Suprapubic skin (tissue), 4 donors: Measurements from ENCODE around the gene PRKCZ. TPM values are rescaled to one million over a fixed set of nuclear protein-coding genes. Genes with fewer than 3 reads are reported as not detected.

Experiments
- DNase-seq, 2 donors: peaks; one replicate each; pipeline ENCODE4 v3.0.0-alpha.2; 2019; ENCODE audit warnings: low spot score in 2 of 2
- H3K27ac ChIP-seq: fragments of 200-600 bp; sonication (generic); one replicate; pipeline ENCODE4 v1.5.1; 2019
- H3K27me3 ChIP-seq: fragments of 200-600 bp; sonication (generic); one replicate; pipeline ENCODE4 v1.5.1; 2019
- H3K36me3 ChIP-seq: fragments of 200-600 bp; sonication (generic); one replicate; pipeline ENCODE4 v1.5.1; 2019
- H3K4me1 ChIP-seq: fragments of 200-600 bp; sonication (generic); one replicate; pipeline ENCODE4 v1.5.1; 2019
- H3K4me3 ChIP-seq: fragments of 200-600 bp; sonication (generic); one replicate; pipeline ENCODE4 v1.5.1; 2019; ENCODE audit warnings: mild to moderate bottlenecking
- H3K9me3 ChIP-seq: fragments of 200-600 bp; sonication (generic); one replicate; pipeline ENCODE4 v1.5.1; 2019
- EP300 ChIP-seq: sonication (generic); formaldehyde crosslinking; IDR thresholded peaks from one replicate; pipeline ENCODE4 v1.6.1; 2017; ENCODE audit warnings: antibody characterized with exemption
- POLR2A ChIP-seq, 2 donors: fragments of 450-650 bp; IDR thresholded peaks; one replicate each; pipeline ENCODE4 v1.6.1; 2017; ENCODE audit warnings: antibody characterized with exemption in 2 of 2, mild to moderate bottlenecking in 2 of 2, moderate library complexity in 2 of 2
- POLR2AphosphoS5 ChIP-seq, 3 donors: sonication (generic); formaldehyde crosslinking; IDR thresholded peaks; one replicate each; pipeline ENCODE4 v1.6.1; 2017; ENCODE audit warnings: antibody characterized with exemption in 3 of 3
- WGBS: methylation state at CpG from one replicate; pipeline ENCODE4 v1.1.5; 2018; 5-methylcytosine and 5-hydroxymethylcytosine counted together
- total RNA-seq, 4 donors: library from RNA; depleted of rRNA; stranded (reverse); fragments of >200 nt; gene quantifications; one replicate each; pipeline ENCODE4 v1.1.0, GENCODE V29; 2016
- TF ChIP-seq, protein P1 (sequence below), 2 donors: fragments of 200-600 bp in 1 of 2; fragments of 450-650 bp in 1 of 2; sonication (generic) in 1 of 2; IDR thresholded peaks; one replicate each; pipeline ENCODE4 v1.5.1; 2016 to 2019; ENCODE audit warnings: antibody characterized with exemption in 2 of 2, mild to moderate bottlenecking in 1 of 2, moderate library complexity in 1 of 2

PRKCZ gene
- total RNA-seq, 4 donors from 2014 or later, result 21.7 to 31.5 (median 25.4) TPM

DNA sequence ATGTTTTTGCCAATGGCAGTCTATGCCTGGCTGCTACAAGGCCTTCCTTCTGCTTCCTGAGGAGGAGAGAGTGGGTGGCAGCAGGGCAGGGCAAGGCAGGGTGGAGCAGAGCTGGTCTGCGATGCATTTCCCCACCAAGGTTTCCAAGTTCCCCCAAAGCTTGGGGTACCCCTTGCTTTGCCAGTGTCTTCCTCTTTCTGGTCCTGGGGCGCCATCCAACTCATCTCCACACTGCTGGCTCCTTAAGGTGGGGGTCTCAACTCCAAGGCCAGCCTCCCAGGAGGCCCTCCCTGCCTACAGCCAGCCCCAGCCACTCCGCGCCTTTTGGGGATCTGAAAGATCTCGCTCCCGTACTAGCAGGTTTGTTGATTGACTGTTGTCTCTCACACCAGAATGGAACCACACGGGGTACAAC is 174.0 kb downstream of the PRKCZ start:
- H3K27me3 ChIP-seq, result no peaks in the 10 kb centered on the region
- no peak overlapping the region for H3K27ac ChIP-seq
- 80% methylated on average over 7 of the region's 7 CpGs for WGBS
- H3K4me1 ChIP-seq, result peaks cover 20% of the 10 kb centered on the region
- H3K4me3 ChIP-seq, result no peak overlapping the region
- H3K9me3 ChIP-seq, result no peaks in the 10 kb centered on the region
- TF ChIP-seq POLR2AphosphoS5 (IDR thresholded peaks at IDR 0.05), result no peak
- TF ChIP-seq, protein P1, sequence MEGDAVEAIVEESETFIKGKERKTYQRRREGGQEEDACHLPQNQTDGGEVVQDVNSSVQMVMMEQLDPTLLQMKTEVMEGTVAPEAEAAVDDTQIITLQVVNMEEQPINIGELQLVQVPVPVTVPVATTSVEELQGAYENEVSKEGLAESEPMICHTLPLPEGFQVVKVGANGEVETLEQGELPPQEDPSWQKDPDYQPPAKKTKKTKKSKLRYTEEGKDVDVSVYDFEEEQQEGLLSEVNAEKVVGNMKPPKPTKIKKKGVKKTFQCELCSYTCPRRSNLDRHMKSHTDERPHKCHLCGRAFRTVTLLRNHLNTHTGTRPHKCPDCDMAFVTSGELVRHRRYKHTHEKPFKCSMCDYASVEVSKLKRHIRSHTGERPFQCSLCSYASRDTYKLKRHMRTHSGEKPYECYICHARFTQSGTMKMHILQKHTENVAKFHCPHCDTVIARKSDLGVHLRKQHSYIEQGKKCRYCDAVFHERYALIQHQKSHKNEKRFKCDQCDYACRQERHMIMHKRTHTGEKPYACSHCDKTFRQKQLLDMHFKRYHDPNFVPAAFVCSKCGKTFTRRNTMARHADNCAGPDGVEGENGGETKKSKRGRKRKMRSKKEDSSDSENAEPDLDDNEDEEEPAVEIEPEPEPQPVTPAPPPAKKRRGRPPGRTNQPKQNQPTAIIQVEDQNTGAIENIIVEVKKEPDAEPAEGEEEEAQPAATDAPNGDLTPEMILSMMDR (IDR thresholded peaks at IDR 0.05), result no peak
- TF ChIP-seq POLR2A (IDR thresholded peaks at IDR 0.05), result no peak
- no peak for TF ChIP-seq EP300
- H3K36me3 ChIP-seq, result no peaks in the 10 kb centered on the region
- DNase-seq, result peak in 1 of 2 donors; percentile 62

GRCh38 chr1:2224631-2225428 is 174.6 kb downstream of the PRKCZ start:
- H3K4me1 ChIP-seq, result peaks cover 26% of the 10 kb centered on the region
- DNase-seq, result peak in 1 of 2 donors; percentile 61
- H3K27me3 ChIP-seq, result no peaks in the 10 kb centered on the region
- no peak for TF ChIP-seq POLR2A (IDR thresholded peaks at IDR 0.05)
- TF ChIP-seq, protein P1 (IDR thresholded peaks at IDR 0.05), result no peak
- TF ChIP-seq EP300, result no peak
- no peak for TF ChIP-seq POLR2AphosphoS5 (IDR thresholded peaks at IDR 0.05)
- H3K36me3 ChIP-seq, result no peaks in the 10 kb centered on the region
- H3K27ac ChIP-seq, result no peak overlapping the region
- H3K9me3 ChIP-seq, result no peaks in the 10 kb centered on the region
- WGBS, result 69% methylated on average over 14 of the region's 18 CpGs
- H3K4me3 ChIP-seq, result no peak overlapping the region

DNA sequence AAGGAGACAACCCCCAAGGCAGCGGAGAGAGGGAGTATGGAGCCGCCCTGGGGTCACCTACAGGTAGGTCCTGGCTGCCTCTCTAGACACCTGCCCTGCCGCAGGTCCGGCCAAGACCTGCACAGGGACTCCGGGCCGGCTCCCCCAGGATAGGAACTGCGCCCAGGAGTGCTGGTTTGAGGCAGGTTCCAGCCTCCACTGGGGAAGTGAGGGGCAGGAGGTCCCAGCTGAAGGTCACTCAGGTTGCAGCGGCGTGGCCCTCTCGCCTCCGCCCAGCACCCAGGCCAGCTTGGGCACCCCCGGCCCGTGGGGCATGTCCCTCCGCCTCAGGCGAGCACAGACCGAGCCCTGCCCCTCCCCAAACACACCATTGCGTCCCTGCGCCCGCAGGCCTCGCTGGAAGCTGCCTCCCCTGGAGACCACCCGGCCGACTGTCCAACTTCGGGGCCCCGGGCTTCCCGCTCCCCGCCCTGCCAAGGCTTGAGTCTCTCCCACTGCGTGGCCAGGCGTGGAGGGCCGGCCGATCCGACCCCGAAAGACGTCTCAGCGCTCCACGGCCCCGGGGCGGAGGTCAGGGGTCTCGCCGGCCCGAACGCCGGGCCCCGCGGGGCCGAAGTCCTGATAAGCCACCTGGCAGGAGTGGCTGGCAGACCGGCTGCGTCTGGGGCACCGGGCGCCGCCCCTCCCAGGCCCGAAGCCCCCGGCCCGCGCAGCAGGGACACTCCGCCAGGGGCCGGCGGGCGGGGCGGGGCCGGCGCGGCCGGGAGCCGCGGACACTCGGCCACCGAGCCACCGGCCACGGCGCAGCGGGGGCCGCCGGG is 176.5 kb downstream of the PRKCZ start:
- no peaks in the 10 kb centered on the region for H3K27me3 ChIP-seq
- 23% methylated on average over 6 of the region's 73 CpGs for WGBS

DNA sequence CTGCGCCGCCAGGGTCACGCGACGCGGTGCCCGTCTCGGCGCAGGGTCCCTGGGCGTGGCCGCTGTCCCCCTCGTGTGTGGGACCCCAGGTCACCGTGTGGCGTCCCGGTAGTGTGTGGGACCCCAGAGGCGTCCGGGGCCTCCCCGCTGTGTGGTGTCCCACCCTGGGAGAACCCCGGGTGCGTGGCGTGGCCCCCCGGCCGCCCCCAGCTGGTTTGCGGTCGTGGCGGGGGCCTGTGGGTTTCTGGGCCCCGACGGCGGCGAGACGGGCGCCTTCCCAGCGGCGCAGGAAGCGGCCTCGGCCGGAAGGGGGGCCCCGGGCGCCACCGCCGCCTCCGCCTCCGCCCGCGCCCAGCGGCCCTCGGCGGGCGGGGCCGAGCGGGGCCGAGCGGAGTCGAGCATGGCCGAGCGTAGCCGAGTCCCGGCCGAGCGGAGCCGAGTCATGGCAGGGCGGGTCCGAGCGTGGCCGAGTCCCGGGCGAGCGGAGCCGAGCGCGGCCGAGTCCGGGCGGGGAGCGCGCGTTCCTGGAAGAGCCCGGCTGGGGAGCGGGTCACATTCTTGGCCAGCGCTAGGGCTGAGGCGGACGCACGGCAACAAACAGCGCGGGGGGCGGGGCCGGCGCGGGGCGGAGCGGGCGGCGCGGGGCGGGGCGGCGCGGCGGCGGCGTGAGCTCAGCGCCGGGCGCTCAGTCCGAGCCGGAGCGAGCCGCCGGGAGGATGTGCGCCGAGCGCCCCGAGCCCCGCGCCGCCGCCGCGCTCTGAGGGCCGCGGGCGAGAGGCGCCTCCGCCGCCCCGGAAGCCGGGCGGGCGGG is 177.3 kb downstream of the PRKCZ start:
- H3K27ac ChIP-seq, result peak overlapping the region; percentile 98
- H3K4me1 ChIP-seq, result peaks cover 44% of the 10 kb centered on the region
- DNase-seq, result peak; percentile 95 to 98
- peak overlapping the region; percentile 82 for H3K4me3 ChIP-seq
- H3K36me3 ChIP-seq, result no peaks in the 10 kb centered on the region
- TF ChIP-seq POLR2A (IDR thresholded peaks at IDR 0.05) (peak in 1 of 2 donors; percentile 91), EP300 (no peak), POLR2AphosphoS5 (IDR thresholded peaks at IDR 0.05) (peak in 1 of 3 donors; percentile 42)
- under 1% methylated on average over 18 of the region's 129 CpGs for WGBS
- H3K9me3 ChIP-seq, result no peaks in the 10 kb centered on the region
- no peaks in the 10 kb centered on the region for H3K27me3 ChIP-seq

More for the DNA sequence above, 176.5 kb downstream of the PRKCZ start:
- no peaks in the 10 kb centered on the region for H3K36me3 ChIP-seq
- peak overlapping the region; percentile 98 for H3K27ac ChIP-seq
- peak overlapping the region; percentile 82 for H3K4me3 ChIP-seq
- TF ChIP-seq POLR2AphosphoS5 (IDR thresholded peaks at IDR 0.05) (no peak), POLR2A (IDR thresholded peaks at IDR 0.05) (no peak), EP300 (no peak)
- TF ChIP-seq, protein P1 (IDR thresholded peaks at IDR 0.05), result no peak
- no peaks in the 10 kb centered on the region for H3K9me3 ChIP-seq
- DNase-seq, result peak in 1 of 2 donors; percentile 83
- peaks cover 36% of the 10 kb centered on the region for H3K4me1 ChIP-seq

DNA sequence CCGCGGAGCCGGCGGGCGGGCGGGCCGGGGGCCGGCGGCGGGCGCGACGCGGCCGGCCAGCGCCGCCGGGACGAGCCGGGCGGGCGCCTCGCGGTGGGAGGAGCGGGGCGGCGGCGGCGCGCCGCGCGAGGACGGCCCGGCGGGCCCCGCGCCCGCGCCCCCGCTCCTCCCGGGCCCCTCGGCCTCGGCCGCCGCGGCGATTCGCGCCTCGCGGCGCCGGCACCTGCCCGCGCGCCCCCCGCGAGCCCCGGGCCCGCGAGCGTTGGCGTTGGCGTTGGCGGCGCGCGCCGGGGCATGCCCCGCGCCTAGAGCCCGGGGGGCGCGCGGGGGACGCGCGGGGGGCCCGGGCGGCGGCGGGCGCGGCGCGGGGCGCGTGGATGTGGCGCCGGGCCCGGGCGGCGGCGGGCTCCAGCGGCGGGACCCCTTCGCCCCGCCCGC is 178.0 kb downstream of the PRKCZ start, which contains the start of gene SKI:
Gene SKI (plus strand): TSS at position 163 of the 438 bp plus-strand sequence. CDS start 448 bp downstream, outside the sequence.
- peak within 1 kb of the TSS; percentile 98 for H3K27ac ChIP-seq
- no CpG with 5 or more reads among the region's 100 CpGs for WGBS
- TF ChIP-seq EP300 (no peak), POLR2A (IDR thresholded peaks at IDR 0.05) (no peak), POLR2AphosphoS5 (IDR thresholded peaks at IDR 0.05) (no peak)
- TF ChIP-seq, protein P1 (IDR thresholded peaks at IDR 0.05), result no peak
- H3K4me1 ChIP-seq, result peaks cover 50% of the 10 kb centered on the region
- no peaks in the 10 kb centered on the region for H3K9me3 ChIP-seq
- H3K36me3 ChIP-seq, result no peaks in the 10 kb centered on the region
- no peak for DNase-seq
- no peaks in the 10 kb centered on the region for H3K27me3 ChIP-seq
- peak within 1 kb of the TSS; percentile 82 for H3K4me3 ChIP-seq
